GM21717 (cell line): ENCODE measurements around the gene KRTAP4-7.
"Not testable (repeated sequence)": the region's sequence is repeated elsewhere in the genome, so short reads cannot be mapped to it uniquely, and the experiment has no call there.

Experiments used
- ATAC-seq: cut with Tn5 transposase; IDR thresholded peaks from one replicate; pipeline ENCODE4 v1.9.1; 2021; ENCODE audit warnings: mild to moderate bottlenecking, moderate library complexity; ENCODE audit not compliant: unreplicated experiment

The KRTAP4-7 gene

DNA sequence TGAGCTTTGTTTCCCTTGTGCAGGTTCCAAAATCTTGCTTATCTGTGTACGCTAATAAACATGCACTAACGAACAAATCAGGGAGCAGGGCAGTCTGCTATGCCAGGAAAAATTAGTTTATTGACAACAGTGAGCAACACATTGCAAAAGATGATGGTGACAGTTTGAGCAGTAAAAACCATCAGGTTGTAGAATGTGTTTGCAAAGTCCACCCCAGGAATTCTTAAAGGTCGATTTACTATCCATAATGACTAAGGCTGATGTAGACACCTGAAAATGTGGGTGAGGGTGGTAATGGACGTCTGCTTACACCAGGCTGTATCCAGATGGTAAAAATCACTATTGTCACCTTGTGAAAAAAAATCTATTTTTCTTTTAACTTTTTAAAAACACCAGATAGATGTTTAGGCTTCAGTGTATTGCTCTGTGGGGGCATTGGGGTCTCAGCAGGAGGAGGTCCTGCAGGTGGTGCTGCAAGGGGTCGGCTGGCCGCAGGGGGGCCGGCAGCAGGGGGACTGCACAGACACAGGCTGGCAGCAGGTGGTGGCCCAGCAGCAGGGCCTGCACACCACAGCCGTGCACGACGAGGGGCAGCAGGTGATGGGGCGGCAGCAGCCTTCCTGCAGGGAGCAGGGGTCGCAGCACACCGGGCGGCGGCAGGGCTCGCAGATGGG lies 18.8 kb upstream of the KRTAP4-7 start:
- not testable (repeated sequence) for ATAC-seq

DNA sequence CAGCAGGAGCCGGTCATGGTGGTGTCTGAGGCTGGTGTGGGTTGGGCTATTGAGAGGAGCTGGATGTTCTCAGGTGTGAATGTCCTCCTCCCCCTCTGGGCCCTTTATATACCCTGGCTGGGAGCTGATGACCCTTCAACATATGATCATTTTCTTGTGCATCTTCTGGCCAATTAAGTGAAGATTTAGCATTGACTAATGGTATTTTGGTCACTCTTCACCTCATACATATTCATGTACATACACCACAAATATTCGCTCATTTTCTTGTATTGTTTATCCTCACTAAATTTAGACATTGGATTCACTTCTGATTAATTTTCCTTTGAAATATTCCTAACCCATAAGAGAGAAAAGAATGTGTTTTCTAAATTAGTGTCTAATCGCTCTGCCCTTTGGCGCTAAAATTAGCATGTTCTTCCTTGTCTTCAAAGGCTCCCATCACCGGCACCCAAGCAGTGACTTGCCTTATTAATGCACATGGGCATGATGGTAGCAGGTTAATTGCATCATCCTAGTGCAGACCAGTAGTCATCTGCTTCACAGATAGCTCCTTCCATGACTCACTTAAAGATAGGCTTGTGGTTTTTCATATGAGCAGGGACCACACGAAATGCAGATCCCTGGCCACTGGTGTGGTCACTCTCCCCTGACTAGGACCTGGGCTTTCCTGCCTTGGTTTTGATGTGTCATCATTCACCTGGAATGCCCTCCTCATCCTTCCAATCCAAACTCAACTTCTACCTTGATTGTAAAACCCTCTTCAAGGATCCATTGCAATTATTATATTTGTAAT lies 17.9 kb upstream of the KRTAP4-7 start, which contains the start of gene KRTAP2-4:
Gene KRTAP2-4 (minus strand): TSS at position 51 of the 796 bp plus-strand sequence. CDS start 34 bp downstream, at position 17.
- no peak for ATAC-seq

DNA sequence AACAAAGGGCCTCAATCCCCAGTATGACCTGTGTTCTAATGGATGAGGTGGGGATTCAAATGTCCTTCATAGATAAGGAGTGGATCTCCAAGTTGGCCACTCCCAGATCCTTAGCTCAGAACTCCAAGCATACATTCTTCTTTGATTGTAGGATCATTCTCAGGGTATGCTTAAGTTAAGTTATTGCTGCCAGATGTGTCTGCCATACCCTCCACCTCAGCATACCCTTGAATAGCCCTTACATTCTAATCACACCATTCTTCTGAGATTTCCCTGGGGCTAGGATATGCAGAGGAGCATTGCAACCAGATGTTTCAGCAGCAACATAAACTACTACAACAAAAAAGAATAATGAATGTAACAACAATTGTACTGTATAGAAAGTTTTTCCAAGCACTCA lies 16.7 kb upstream of the KRTAP4-7 start:
- ATAC-seq = no peak

DNA sequence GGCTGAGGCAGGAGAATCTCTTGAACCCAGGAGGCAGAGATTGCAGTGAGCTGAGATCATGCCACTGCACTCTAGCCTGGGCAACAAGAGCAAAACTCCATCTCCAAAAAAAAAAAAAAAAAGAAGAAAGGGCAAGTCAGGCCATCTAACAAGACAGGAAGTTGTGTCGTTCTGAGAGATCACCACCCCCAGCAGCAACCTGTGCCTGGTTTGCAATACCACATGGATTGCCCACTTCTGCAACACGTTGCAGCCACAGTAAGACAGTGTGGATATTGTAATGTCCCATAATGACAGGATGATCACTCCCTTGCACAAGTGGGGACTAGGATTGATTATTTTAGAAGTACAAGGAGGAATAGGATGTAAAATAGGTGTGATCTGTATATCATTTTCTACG lies 14.9 kb upstream of the KRTAP4-7 start:
- ATAC-seq = no peak

DNA sequence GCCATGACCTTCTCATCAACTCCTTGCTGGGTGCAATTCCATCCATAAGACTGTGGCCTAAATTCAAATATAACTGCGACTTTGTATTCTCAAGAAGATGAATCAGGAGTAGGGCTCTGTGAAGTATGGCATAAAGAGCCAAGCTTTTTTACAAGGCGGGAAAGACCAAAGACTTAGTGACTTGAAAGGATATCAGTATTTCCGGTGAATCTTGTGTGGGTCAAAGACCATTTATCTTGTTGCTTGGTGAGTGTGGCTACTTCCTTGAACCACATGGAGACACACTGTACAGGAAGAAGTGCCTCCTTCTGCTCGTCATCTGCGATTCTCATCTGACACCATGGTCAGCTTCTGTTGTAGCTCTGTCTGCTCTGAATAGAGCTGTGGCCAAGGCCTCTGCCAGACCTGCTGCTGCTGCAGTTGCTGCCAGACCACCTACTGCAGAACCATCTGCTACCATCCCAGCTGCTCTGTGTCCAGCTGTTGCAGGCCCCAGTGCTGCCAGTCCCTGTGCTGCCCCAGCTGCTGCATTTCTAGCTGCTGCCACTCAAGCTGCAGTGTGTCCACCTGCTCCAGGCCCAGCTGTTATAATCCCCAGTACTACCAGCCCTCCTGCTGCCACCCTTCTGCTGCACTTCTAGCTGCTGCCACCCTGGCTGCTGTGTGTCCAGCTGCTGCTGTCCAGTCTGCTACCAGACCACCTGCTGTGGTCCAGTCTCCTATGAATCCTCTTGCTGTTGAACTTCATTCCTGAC lies 12.2 kb upstream of the KRTAP4-7 start:
- no peak for ATAC-seq

DNA sequence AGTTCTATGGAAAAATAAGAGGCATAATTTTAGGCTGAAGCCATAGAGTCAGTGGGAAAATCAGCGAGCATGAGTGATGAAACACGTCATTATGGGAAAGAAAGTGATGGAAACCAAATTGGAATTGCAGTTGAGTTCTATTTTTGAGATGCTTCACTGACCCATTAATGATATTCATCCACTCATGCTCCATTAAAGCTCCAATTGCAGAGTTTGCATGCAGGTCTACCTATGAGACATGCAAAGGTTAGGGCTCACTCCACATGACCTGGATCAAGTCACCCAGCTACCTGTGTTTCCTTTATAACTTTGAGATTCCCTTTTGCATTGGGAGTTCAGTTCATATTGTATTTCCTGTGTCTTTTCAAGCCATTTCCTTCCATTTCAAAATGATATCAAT lies 10.3 kb upstream of the KRTAP4-7 start:
- ATAC-seq = no peak

DNA sequence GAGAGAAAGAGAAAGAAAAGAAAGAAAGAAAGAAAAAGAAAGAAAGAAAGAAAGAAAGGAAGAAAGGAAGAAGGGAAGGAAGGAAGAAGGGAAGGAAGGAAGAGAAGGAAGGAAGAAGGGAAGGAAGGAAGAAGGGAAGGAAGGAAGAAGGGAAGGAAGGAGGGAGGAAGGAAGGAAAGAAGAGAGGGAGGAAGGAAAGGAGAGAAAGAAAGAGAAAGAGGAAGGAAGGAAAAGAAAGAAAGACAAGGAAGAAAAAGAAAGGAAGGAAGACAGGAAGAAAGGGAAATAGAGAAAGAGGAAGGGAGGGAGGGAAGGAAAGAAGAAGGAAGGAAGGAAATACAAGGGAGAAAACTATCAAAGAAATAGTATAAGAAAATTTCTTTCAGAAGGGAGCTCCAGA lies 7.2 kb upstream of the KRTAP4-7 start:
- no peak for ATAC-seq

DNA sequence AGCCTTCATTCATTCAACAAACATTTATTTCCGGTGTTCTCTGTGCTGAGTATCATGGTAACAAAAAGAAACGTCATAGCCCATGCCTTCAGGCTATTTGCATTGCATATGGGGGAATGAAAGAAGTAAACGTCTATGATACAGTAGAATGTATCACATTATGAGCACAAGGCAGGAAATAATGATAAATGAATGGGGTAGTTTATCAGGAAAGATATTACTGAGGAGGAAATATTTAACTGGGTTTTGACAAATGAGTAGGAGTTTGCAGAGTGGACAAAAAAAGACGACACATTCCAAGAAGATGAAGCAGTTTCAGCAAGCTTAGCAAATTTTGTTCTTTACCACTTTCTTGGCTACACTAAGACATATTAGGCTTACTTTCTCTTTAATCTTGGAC lies 1.3 kb upstream of the KRTAP4-7 start:
- ATAC-seq = no peak

DNA sequence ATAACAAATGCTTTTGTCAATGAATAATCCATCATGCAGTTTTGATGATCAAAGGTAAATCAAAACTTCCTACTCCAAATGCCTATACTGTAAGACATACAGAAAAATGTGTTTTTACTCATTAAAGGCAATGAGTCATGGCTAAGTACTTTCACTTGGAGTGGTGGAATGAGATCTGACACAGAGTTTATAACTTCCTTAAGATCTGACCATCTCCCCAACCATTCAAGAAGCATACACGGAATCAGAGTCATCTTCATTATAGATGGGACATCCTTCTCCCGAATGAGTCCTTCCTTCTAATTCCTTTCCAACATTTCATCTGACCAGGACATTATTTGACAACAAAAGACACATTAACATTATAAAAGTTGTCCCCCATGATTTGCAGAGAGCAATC lies 523 bp upstream of the KRTAP4-7 start:
- not testable (repeated sequence) for ATAC-seq

DNA sequence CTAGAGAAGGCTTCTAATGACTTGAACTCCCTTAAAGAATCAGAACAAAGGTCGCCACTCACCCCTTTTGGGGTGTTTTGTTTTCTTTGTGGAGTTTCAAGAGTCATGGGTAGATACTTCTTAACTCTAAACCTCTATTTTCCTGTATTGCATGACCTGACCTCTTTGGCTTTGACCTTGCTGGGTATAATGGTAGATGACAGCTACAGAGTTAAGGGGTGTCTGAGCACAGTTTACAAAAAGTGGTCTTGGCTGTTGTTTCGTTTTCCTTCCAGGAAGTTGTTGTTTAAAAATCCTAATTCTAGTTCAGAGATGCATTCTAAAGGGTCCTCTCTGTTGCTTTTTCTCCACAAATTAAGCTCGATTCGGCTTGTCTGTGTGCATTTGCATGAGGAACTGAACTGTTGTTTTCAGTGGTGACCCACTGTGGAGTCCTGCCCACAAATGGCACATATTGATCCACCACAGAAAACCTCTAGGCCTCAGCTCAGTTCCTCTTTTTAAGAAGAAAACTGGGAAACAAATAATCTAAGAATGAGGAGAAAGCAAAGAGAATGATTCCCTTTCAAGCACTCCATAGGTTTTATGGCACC lies 4.9 kb downstream of the KRTAP4-7 start:
- ATAC-seq = not testable (repeated sequence)

DNA sequence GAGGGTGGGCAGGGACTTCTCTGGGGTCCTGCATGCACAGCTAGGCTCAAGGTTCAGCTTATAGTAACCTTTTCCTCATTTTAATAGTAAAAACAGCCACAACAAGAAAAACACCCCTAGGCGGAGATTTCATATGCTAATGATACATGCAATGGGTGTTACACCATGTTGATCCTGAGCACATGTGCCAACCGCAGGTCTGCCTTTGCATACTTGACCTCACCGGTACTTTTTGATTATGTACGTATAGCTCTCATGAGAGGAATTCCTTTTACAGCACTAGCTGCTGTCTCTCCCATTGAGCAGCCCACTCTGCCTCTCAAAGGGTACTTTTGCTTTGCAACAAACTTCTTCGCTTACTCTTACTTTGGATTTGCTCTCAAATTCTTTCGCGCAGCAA lies 12.1 kb downstream of the KRTAP4-7 start:
- no peak for ATAC-seq

DNA sequence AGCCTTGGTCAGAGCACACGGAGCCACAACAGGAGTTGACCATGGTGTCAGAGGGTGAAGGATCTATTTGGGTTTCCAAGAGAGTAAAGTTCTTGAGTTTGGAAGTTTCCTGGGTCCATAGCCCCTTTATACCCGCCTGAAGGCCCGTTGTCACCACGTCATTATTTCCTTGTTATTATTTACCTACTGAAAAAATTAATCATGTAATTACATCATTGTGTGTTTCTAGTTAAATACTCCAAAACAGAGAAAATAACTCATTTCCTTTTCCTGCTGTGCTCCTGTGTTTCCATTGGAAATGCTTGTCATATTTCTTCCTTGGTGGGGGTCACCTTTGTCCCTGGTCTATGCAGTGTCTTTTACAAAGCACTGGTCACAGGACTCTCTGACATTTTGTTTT lies 14.1 kb downstream of the KRTAP4-7 start, which contains the start of gene KRTAP4-8:
Gene KRTAP4-8 (minus strand): TSS at position 101 of the 400 bp plus-strand sequence. CDS start 58 bp downstream, at position 43.
- no peak for ATAC-seq

DNA sequence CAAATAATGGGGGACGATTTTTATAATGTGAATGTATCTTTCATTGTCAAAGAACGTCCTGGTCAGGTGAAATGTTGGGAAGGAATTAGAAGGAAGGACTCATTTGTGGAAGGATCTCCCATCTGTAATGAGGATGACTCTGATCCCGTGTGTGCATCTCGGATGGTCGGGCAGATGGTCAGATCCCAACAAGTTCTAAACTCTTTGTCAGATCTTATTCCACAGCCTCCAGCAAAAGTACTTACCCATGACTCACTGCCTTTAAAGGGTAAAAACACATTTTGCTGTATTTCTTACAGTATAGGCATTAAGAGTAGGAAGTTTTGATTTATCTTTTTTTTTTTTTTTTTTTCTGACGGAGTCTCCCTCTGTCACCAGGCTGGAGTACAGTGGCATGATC lies 14.5 kb downstream of the KRTAP4-7 start:
- no peak for ATAC-seq

DNA sequence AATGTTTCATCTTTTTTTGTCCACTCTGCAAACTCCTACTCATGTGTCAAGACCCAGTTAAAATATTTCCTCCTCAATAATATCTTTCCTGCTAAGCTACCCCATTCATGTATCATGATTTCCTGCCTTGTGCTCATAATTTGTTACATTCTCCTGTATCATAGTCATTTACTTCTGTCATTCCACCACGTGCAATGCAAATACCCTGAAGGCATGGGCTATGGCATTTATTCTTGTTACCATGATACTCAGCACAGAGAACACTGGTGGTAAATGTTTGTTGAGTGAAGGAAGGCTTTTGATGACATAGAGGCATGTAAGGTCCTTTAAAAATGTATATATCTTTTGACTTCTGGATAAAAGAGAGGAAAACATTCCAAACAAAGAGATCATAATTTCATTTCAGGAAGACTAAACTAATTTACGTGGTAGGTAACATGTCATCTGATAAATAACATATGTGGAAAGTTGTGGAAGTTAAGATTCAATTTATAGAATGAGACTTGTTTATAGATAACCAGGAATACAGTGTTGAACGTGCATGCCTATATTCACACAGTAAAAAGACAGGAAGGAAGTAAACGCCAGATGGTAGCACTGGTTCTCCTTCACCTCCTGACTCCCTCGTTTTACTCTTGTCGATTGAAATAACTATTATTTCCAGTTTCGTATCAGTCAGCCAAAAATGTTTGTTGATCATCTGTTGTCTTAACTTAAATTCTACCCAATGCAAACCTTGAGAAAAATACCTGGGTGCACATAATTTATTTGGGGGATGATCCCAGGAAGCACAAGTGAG lies 15.9 kb downstream of the KRTAP4-7 start:
- ATAC-seq = not testable (repeated sequence)

DNA sequence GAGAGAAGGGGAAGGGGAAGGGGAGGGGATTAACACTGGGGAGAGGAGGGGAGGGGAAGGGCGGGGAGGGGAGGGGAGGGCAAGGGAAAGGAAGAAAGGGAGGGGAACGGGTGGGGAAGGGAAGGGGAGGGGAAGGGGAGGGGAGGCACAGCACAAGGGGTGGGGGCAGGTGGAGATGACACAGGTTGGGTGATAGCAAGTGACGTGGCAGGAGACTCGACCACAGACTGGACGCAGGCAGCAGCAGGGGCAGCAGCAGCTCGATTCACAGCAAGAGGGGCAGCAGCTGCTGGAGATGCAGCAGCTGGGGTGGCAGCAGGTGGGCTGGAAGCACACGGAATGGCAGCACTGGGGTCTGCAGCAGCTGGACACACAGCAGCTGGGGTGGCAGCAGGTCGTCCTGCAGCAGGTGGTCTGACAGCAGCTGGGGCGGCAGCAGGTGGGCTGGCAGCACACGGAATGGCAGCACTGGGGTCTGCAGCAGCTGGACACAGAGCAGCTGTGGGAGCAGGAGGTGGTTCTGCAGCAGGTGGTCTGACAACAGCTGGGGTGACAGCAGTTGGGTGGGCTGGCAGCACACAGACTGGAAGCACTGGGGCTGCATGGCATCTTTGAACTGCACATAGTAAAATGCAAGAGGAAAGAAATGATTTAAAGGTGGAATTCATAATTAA lies 17.8 kb downstream of the KRTAP4-7 start, which contains the start of gene KRTAP4-16:
Gene KRTAP4-16 (minus strand): TSS at position 624 of the 674 bp plus-strand sequence. CDS start 0 bp downstream, at position 624.
- ATAC-seq = no peak

DNA sequence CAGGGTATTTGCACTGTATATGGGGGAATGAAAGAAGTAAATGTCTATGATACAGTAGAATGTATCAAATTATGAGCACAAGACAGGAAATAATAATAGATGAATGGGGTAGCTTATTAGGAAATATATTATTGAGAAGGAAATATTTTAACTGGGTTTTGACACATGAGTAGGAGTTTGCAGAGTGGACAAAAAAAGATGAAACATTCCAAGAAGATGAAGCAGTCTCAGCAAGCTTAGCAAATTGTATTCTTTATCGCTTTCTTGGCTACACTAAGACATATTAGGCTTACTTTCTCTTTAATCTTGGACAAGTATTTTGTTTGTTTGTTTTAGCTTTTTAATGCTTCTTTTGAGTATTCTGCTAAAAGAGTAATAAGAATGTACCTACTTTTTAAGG lies 19.9 kb downstream of the KRTAP4-7 start:
- ATAC-seq = no peak

DNA sequence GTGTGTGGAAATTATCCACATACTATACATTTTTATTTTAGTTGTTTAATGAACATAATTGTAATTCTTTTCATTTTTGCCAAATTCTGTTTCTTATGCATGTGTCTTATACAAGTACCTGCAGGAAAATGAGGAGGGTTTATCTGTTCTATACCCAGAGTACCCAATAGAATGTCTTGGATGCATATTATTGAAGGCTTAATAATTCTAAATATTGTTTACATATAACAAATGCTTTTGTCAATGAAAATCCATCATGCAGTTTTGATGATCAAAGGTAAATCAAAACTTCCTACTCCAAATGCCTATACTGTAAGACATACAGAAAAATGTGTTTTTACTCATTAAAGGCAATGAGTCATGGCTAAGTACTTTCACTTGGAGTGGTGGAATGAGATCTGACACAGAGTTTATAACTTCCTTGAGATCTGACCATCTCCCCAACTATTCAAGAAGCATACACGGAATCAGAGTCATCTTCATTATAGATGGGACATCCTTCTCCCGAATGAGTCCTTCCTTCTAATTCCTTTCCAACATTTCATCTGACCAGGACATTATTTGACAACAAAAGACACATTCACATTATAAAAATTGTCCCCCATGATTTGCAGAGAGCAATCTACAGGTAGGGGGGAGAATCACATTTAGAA lies 20.6 kb downstream of the KRTAP4-7 start:
- not testable (repeated sequence) for ATAC-seq

DNA sequence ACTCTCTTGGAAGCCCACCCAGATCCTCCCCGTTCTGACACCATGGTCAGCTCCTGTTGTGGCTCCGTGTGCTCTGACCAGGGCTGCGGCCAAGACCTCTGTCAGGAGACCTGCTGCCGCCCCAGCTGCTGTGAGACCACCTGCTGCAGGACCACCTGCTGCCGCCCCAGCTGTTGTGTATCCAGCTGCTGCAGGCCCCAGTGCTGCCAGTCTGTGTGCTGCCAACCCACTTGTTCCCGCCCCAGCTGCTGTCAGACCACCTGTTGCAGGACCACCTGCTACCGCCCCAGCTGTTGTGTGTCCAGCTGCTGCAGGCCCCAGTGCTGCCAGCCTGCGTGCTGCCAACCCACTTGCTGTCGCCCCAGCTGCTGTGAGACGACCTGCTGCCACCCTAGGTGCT lies 21.4 kb downstream of the KRTAP4-7 start, which contains the start of gene KRTAP4-9:
Gene KRTAP4-9 (plus strand): TSS at position 43 of the 400 bp plus-strand sequence. CDS start 0 bp downstream, at position 43.
- ATAC-seq = not testable (repeated sequence)

DNA sequence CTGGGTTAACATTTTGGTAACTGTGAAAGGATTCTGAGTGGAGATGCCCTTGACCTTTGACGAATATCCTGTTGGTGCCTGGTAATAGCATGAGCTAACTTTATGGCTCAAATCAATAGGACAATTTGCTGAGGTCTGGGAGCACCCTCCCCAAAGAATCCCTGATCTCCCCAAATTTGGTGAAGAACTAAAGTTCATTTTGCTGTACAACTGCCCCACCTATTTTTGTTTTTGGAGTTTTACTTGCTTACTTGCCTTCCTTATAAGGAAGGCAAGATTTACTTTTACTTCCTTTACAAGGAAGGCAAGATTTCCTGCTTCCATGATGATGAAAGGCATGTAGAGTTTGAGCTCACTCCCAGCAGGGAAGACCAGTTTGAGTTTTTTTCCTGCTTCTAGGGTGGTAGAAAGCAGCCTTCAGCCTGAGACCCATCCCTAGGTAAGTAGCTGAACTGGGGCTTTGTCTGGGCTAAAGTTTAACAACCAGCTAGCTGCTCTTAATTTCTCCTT lies 24.0 kb downstream of the KRTAP4-7 start:
- no peak for ATAC-seq
